Gastroesophageal sphincter (tissue), 4 donors: ENCODE data around the gene IFI44L. TPM values are rescaled to one million over a fixed set of nuclear protein-coding genes. Genes with fewer than 3 reads are reported as not detected.
A peak's percentile ranks its signal among the peaks of the same experiment; 100 is the strongest.

ENCODE experiments used
- ATAC-seq: fragments of 150-250 bp; one replicate; pipeline ENCODE4 v1.9.1; 2016; ENCODE audit warnings: mild to moderate bottlenecking, moderate library complexity
- H3K27ac ChIP-seq, 4 donors: fragments of 200-600 bp; sonication (generic) in 3 of 4; 1 replicate in 3 of 4; 2 replicates in 1 of 4; pipeline ENCODE4 v1.5.1; 2016 to 2019
- H3K27me3 ChIP-seq: fragments of 200-600 bp; sonication (generic); one replicate; pipeline ENCODE4 v1.5.1; 2019
- H3K36me3 ChIP-seq, 2 donors: fragments of 200-600 bp; sonication (generic); one replicate each; pipeline ENCODE4 v1.5.1; 2019; ENCODE audit warnings: control low read depth in 1 of 2
- H3K4me1 ChIP-seq, 3 donors: fragments of 200-600 bp; sonication (generic); 1 replicate in 2 of 3; 2 replicates in 1 of 3; pipeline ENCODE4 v1.5.1; 2016 to 2019; ENCODE audit warnings: control low read depth in 2 of 3
- H3K4me3 ChIP-seq, 2 donors: fragments of 200-600 bp; sonication (generic); one replicate each; pipeline ENCODE4 v1.5.1; 2019; ENCODE audit warnings: mild to moderate bottlenecking in 1 of 2, moderate library complexity in 1 of 2
- H3K9me3 ChIP-seq, 3 donors: fragments of 200-600 bp; sonication (generic); one replicate each; pipeline ENCODE4 v1.5.1; 2017 to 2019; ENCODE audit warnings: control low read depth in 2 of 3
- CTCF ChIP-seq, 4 experiments: fragments of 200-600 bp in 2 of 4; fragments of 450-650 bp in 2 of 4; sonication (generic) in 1 of 4; IDR thresholded peaks; one replicate each; pipeline ENCODE4 v1.5.1; 2017 to 2019; ENCODE audit warnings: antibody characterized with exemption in 4 of 4, mild to moderate bottlenecking in 2 of 4, moderate library complexity in 2 of 4
- EP300 ChIP-seq: sonication (generic); formaldehyde crosslinking; IDR thresholded peaks from one replicate; pipeline ENCODE4 v1.6.1; 2017; ENCODE audit warnings: antibody characterized with exemption, mild to moderate bottlenecking
- POLR2A ChIP-seq, 2 donors: fragments of 450-650 bp; IDR thresholded peaks; one replicate each; pipeline ENCODE4 v1.6.1; 2017; ENCODE audit warnings: antibody characterized with exemption in 2 of 2, mild to moderate bottlenecking in 2 of 2, moderate library complexity in 1 of 2
- POLR2AphosphoS5 ChIP-seq: sonication (generic); formaldehyde crosslinking; IDR thresholded peaks from one replicate; pipeline ENCODE4 v1.6.1; 2017; ENCODE audit warnings: antibody characterized with exemption
- WGBS, 2 donors: methylation state at CpG; one replicate each; pipeline ENCODE4 v1.1.5; 2018; ENCODE audit warnings: low coverage in 1 of 2; 5-methylcytosine and 5-hydroxymethylcytosine counted together
- total RNA-seq, 4 donors: library from RNA; depleted of rRNA; stranded (reverse); fragments of >200 nt; gene quantifications; one replicate each; pipeline ENCODE4 v1.1.0, GENCODE V29; 2016

The IFI44L gene
- total RNA-seq, 4 donors from 2014 or later: 4.2 to 24.1 (median 9.4) TPM

- no peak for TF ChIP-seq POLR2A (IDR thresholded peaks at IDR 0.05)
- TF ChIP-seq CTCF (IDR thresholded peaks at IDR 0.05): no peak
- no peak for TF ChIP-seq POLR2AphosphoS5
- TF ChIP-seq EP300: no peak
Observed at GRCh38 chr1:78667939-78668338, 47.7 kb downstream of the IFI44L start.

DNA sequence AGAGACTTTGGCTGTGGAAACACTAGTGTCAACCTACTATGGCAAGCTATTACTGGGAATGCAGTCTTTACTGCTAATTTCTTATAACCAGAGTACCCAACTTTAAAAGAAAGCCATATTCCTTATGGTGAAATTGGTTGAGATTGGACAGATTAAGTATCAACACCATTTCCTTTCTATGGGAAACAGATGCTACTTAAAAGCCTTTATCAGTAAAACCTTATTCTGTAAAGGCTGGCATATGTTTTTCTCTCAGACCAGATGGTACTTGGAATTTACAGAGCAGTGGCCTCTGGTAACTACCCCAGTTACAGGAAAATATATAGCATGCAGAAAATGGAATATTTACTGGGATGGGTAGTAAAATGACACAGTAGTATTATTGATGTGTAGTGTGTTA is 48.2 kb downstream of the IFI44L start:
- no peak overlapping the region for H3K27ac ChIP-seq
- H3K9me3 ChIP-seq: no peaks in the 10 kb centered on the region
- no peaks in the 10 kb centered on the region for H3K27me3 ChIP-seq
- no peaks in the 10 kb centered on the region for H3K4me1 ChIP-seq
- ATAC-seq: no peak
- H3K4me3 ChIP-seq: no peak overlapping the region
- TF ChIP-seq POLR2A (IDR thresholded peaks at IDR 0.05) (no peak), CTCF (IDR thresholded peaks at IDR 0.05) (no peak), POLR2AphosphoS5 (no peak), EP300 (no peak)
- no peaks in the 10 kb centered on the region for H3K36me3 ChIP-seq

More at GRCh38 chr1:78667939-78668338, 47.7 kb downstream of the IFI44L start:
- no peaks in the 10 kb centered on the region for H3K4me1 ChIP-seq
- no peak overlapping the region for H3K27ac ChIP-seq
- no peak overlapping the region for H3K4me3 ChIP-seq
- 90 to 91% methylated on average over 1 of the region's 1 CpG for WGBS, 2 donors
- peaks cover 0 to under 1% of the 10 kb centered on the region in 2 donors for H3K36me3 ChIP-seq
- no peaks in the 10 kb centered on the region for H3K9me3 ChIP-seq
- ATAC-seq: no peak
- H3K27me3 ChIP-seq: no peaks in the 10 kb centered on the region

DNA sequence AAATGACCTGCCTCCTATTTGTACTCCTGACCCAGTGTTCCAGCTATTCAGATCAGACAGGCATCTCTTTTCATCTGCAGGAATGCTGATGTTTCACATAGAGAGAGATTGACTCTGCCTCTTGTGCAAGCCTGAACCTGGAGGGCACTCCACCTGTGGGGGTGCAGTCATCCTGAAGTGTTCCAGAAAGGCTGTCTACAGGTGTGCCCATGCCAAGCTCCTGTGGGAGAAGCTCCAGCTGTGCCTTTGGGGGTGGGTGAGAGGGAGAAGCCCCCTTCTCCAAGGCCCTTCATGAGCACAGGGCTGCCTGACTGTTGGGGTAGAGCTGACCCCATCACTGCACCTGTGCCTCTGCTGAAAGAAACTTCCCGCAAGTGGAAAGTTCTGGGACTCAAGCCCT is 52.2 kb downstream of the IFI44L start:
- ATAC-seq: peak; percentile 38
- peaks cover 0 to 10% (median 0%) of the 10 kb centered on the region in 3 donors for H3K4me1 ChIP-seq
- H3K4me3 ChIP-seq: no peak overlapping the region
- no peak overlapping the region for H3K27ac ChIP-seq
- H3K27me3 ChIP-seq: no peaks in the 10 kb centered on the region
- H3K9me3 ChIP-seq: no peaks in the 10 kb centered on the region
- 80 to 100% methylated on average over 1 of the region's 1 CpG for WGBS, 2 donors
- no peak for TF ChIP-seq POLR2AphosphoS5
- H3K36me3 ChIP-seq: no peaks in the 10 kb centered on the region

DNA sequence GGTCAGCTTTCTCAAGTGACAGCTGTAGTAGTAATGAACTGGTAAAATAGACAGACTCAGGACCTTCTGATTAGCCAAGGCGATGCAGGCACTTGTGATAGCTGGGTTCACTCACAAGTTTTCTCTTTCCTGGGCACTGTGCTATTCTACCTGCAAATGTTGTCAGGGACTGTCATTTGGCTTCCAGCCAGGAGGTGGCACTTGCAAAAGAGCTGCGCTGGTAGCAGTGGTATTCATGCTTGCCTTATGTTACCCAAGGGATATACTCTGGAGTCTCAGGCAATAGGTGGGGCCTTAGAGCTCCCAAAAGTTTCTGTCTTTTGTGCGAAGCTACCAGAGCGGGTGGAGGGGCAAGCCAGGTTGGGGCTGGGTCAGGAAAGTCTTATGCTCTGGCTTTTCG is 52.9 kb downstream of the IFI44L start:
- 83 to 94% methylated on average over 1 to 2 of the region's 5 CpGs for WGBS, 2 donors
- Histone ChIP-seq H3K36me3 (no peaks in the 10 kb centered on the region), H3K4me1 (peaks cover 0 to 10% (median 0%) of the 10 kb centered on the region in 3 donors), H3K27ac (no peak overlapping the region), H3K27me3 (no peaks in the 10 kb centered on the region), H3K4me3 (no peak overlapping the region), H3K9me3 (no peaks in the 10 kb centered on the region)
- no peak for ATAC-seq
- TF ChIP-seq POLR2AphosphoS5 (no peak), POLR2A (IDR thresholded peaks at IDR 0.05) (no peak), CTCF (IDR thresholded peaks at IDR 0.05) (no peak), EP300 (no peak)

GRCh38 chr1:78676347-78676982 is 56.2 kb downstream of the IFI44L start:
- no peaks in the 10 kb centered on the region for H3K27me3 ChIP-seq
- whole genome bisulfite sequencing, 2 donors: 38 to 45% methylated on average over 9 of the region's 9 CpGs
- H3K9me3 ChIP-seq: no peaks in the 10 kb centered on the region
- no peak for TF ChIP-seq EP300
- peak; percentile 80 to 93 (median 85) for TF ChIP-seq CTCF (IDR thresholded peaks at IDR 0.05)
- ATAC-seq: no peak
- no peaks in the 10 kb centered on the region for H3K36me3 ChIP-seq
- peaks cover 0 to 10% (median 0%) of the 10 kb centered on the region in 3 donors for H3K4me1 ChIP-seq
- H3K4me3 ChIP-seq: no peak overlapping the region
- no peak overlapping the region for H3K27ac ChIP-seq
